Measurements from ENCODE around the gene DIDO1.

- TF ChIP-seq KDM5A (IDR thresholded peaks at IDR 0.05) (no peak), NPAS2 (CRISPR knock-in tag; IDR thresholded peaks at IDR 0.05; ENCODE audit: borderline replicate concordance) (no peak), EP300 (IDR thresholded peaks at IDR 0.05) (no peak)
These were observed 25.6 kb upstream of the DIDO1 start for GRCh38 chr20:62951896-62952372.

All from A549 (cell line).